Keratinocyte (primary cell): ENCODE data around the gene METTL22. TPM values are rescaled to one million over a fixed set of nuclear protein-coding genes. Genes with fewer than 3 reads are reported as not detected.

ENCODE experiments used
- DNase-seq: peaks from one replicate; pipeline ENCODE4 v3.0.0-alpha.2; 2011; ENCODE audit warnings: low read depth, missing footprints, low spot score
- FAIRE-seq: peaks from 2 replicates; lab custom pipeline; 2011; peaks lifted over from hg19 to GRCh38; lab: Jason Lieb, UNC
- H2AFZ ChIP-seq: 2 replicates; pipeline ENCODE4 v1.6.0; 2012; ENCODE audit warnings: low read length, control low read depth, inconsistent platforms; ENCODE audit not compliant: control insufficient read depth
- H3K27ac ChIP-seq: 2 replicates; pipeline ENCODE4 v1.5.1; 2011; ENCODE audit warnings: low read length; ENCODE audit not compliant: control insufficient read depth, insufficient read depth
- H3K27me3 ChIP-seq: 3 replicates; pipeline ENCODE4 v1.6.0; 2011; ENCODE audit warnings: low read length; ENCODE audit not compliant: control insufficient read depth, insufficient read depth; ENCODE audit errors: extremely low read depth
- H3K36me3 ChIP-seq, 2 experiments: 2 replicates in 1 of 2; 3 replicates in 1 of 2; pipeline ENCODE4 v1.5.1; 2011; ENCODE audit warnings: low read length in 2 of 2, mild to moderate bottlenecking in 1 of 2; ENCODE audit not compliant: control insufficient read depth in 2 of 2, insufficient read depth in 2 of 2; ENCODE audit errors: extremely low read depth in 1 of 2
- H3K4me1 ChIP-seq: 3 replicates; pipeline ENCODE4 v1.5.1; 2011; ENCODE audit warnings: low read length; ENCODE audit not compliant: control insufficient read depth, insufficient read depth; ENCODE audit errors: extremely low read depth
- H3K4me2 ChIP-seq: 3 replicates; pipeline ENCODE4 v1.6.0; 2011; ENCODE audit warnings: low read depth, low read length; ENCODE audit not compliant: control insufficient read depth, insufficient read depth; ENCODE audit errors: extremely low read depth
- H3K4me3 ChIP-seq, 3 experiments: fragments of 200-600 bp in 1 of 3; sonication (generic) in 1 of 3; 2 replicates in 2 of 3; 3 replicates in 1 of 3; pipeline ENCODE4 v1.5.1; 2011 to 2016; ENCODE audit warnings: low read length in 3 of 3, mild to moderate bottlenecking in 3 of 3, control low read depth in 2 of 3, inconsistent platforms in 1 of 3, low read depth in 1 of 3, mixed read lengths in 1 of 3, mixed run types in 1 of 3, moderate library complexity in 1 of 3; ENCODE audit not compliant: control insufficient read depth in 2 of 3, insufficient read depth in 2 of 3; ENCODE audit errors: extremely low read depth in 1 of 3
- H3K79me2 ChIP-seq: 2 replicates; pipeline ENCODE4 v1.6.0; 2012; ENCODE audit warnings: low read length; ENCODE audit not compliant: control insufficient read depth, insufficient read depth
- H3K9ac ChIP-seq: 3 replicates; pipeline ENCODE4 v1.6.0; 2011; ENCODE audit warnings: low read length; ENCODE audit not compliant: control insufficient read depth, insufficient read depth; ENCODE audit errors: extremely low read depth
- H3K9me1 ChIP-seq: 3 replicates; pipeline ENCODE4 v1.6.0; 2011; ENCODE audit warnings: low read length; ENCODE audit not compliant: control insufficient read depth, insufficient read depth; ENCODE audit errors: extremely low read depth
- H3K9me3 ChIP-seq: 2 replicates; pipeline ENCODE4 v1.5.1; 2012; ENCODE audit warnings: low read depth, low read length; ENCODE audit not compliant: control insufficient read depth
- H4K20me1 ChIP-seq: 3 replicates; pipeline ENCODE4 v1.6.0; 2011; ENCODE audit warnings: low read length; ENCODE audit not compliant: control insufficient read depth, insufficient read depth; ENCODE audit errors: extremely low read depth
- CTCF ChIP-seq, 3 experiments: IDR thresholded peaks in 1 of 3; conservative IDR thresholded peaks in 1 of 3; optimal IDR thresholded peaks in 1 of 3; 2 replicates in 2 of 3; 3 replicates in 1 of 3; pipeline versions ENCODE3 to v1.5.1; 2011; ENCODE audit warnings: low read length in 3 of 3, mild to moderate bottlenecking in 3 of 3, moderate library complexity in 2 of 3, control low read depth in 1 of 3, inconsistent platforms in 1 of 3; ENCODE audit not compliant: insufficient read depth in 2 of 3; ENCODE audit errors: extremely low read depth in 1 of 3
- EZH2 ChIP-seq: IDR thresholded peaks from one replicate; pipeline ENCODE4 v1.6.1; 2012; ENCODE audit warnings: inconsistent platforms, mild to moderate bottlenecking, low read length, moderate library complexity
- dilution Hi-C: fragments of 300-500 bp; cut with MboI; formaldehyde crosslinking; loops from one replicate; pipeline ENCODE4 v1.7.0; 2020; ENCODE audit warnings: low sequenced_read_pairs; ENCODE audit not compliant: extremely low pct_ligation_motif_present
- polyA plus RNA-seq, 5 experiments: library from polyadenylated mRNA; depleted of rRNA in 3 of 5; stranded (reverse) in 3 of 5; stranded (forward) in 1 of 5; unstranded in 1 of 5; fragments of >200 nt; gene quantifications; 1 replicate in 1 of 5; 2 replicates in 3 of 5; 3 replicates in 1 of 5; pipeline versions ENCODE4 v1.2.1 to v1.2.3, GENCODE V29; 2011 to 2012; ENCODE audit warnings: missing spikeins in 2 of 5, low read depth in 1 of 5, low replicate concordance in 1 of 5

METTL22 gene
- polyA plus RNA-seq, 1 donor (not counting 4 experiments of a cell fraction or from before 2014, with no cell fraction given) = 31.1 TPM

DNA sequence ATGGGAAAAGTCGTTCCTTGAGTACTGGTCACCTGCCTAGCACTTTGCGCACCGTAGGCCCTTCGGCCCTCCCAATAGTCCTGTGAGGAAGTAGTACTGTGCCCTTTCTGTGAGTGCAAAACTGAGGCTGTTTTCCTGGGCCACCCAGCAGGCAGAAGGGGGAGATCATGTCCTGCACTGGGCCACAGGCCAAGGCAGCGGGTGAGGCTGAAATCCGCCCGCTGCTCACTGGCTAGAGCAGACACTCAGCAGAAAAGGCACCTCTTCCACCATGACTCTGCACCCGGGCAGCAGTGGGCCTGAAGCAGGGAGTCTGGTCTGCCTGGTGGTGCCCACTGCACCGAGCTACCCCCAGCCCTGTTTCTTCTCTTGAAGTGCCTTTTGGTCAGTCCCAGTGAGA is 20.2 kb downstream of the METTL22 start:
- Histone ChIP-seq H3K9ac (no peak overlapping the region), H3K9me1 (no peaks in the 10 kb centered on the region), H3K4me3 (no peak overlapping the region), H3K27me3 (no peaks in the 10 kb centered on the region), H4K20me1 (no peaks in the 10 kb centered on the region), H2AFZ (no peak overlapping the region), H3K79me2 (no peaks in the 10 kb centered on the region), H3K36me3 (peaks cover 36 to 38% of the 10 kb centered on the region in 2 experiments), H3K4me1 (peaks cover 14% of the 10 kb centered on the region), H3K27ac (no peak overlapping the region), H3K9me3 (no peaks in the 10 kb centered on the region), H3K4me2 (no peak overlapping the region)
- FAIRE-seq = no peak
- DNase-seq = no peak
- no peak for TF ChIP-seq EZH2
- TF ChIP-seq CTCF (optimal IDR thresholded peaks at IDR 0.05 in 1 of 3, IDR thresholded peaks at IDR 0.05 in 1 of 3, conservative IDR thresholded peaks at IDR 0.05 in 1 of 3; ENCODE audit: extremely low read depth in 1 of 3, insufficient read depth in 2 of 3, low read length in 3 of 3) = no peak
- dilution Hi-C loops = no loop called here

DNA sequence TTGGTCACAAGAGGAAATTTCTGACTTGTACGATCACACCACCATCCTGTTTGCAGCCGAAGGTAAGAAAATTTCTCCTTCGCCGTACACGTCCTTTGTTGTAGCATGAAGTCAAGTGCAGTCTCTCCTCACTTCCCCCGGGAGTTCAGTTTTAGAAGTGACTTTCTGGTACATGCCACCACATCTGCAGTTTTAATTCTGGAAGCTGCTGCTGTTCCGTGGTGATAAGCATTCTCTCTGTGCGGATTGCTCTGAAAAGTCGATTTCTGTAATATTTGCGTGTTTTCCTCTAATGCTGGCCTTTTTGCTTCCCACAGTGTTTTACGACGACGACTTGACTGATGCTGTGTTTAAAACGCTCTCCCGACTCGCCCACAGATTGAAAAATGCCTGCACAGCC is 20.6 kb downstream of the METTL22 start:
- Histone ChIP-seq H3K4me1 (peaks cover 14% of the 10 kb centered on the region), H3K9me1 (no peaks in the 10 kb centered on the region), H3K9me3 (no peaks in the 10 kb centered on the region), H3K4me2 (no peak overlapping the region), H3K27me3 (no peaks in the 10 kb centered on the region), H2AFZ (no peak overlapping the region), H3K79me2 (no peaks in the 10 kb centered on the region), H4K20me1 (no peaks in the 10 kb centered on the region), H3K4me3 (no peak overlapping the region), H3K9ac (no peak overlapping the region), H3K27ac (no peak overlapping the region), H3K36me3 (peaks cover 37 to 38% of the 10 kb centered on the region in 2 experiments)
- no peak for TF ChIP-seq CTCF (optimal IDR thresholded peaks at IDR 0.05 in 1 of 3, IDR thresholded peaks at IDR 0.05 in 1 of 3, conservative IDR thresholded peaks at IDR 0.05 in 1 of 3; ENCODE audit: extremely low read depth in 1 of 3, insufficient read depth in 2 of 3, low read length in 3 of 3)
- no peak for TF ChIP-seq EZH2
- DNase-seq (no peak), FAIRE-seq (no peak)
- dilution Hi-C loops = no loop called here
